ENCODE data around the gene ZNF8.
"Not testable (repeated sequence)": the region's sequence is repeated elsewhere in the genome, so short reads cannot be mapped to it uniquely, and the experiment has no call there.

GRCh38 chr19:58258259-58258658 is 20.5 kb upstream of the ZNF8 start:
- TF ChIP-seq EZH2 (IDR thresholded peaks at IDR 0.05; ENCODE audit: borderline replicate concordance, low read length); CTCF (IDR thresholded peaks at IDR 0.05; ENCODE audit: low read length): not testable (repeated sequence)

Measured in OCI-LY1 (cell line).